Ishikawa (cell line): ENCODE data around the gene KLC3.

Source experiments
- CEBPB ChIP-seq: IDR thresholded peaks from 2 replicates; pipeline ENCODE4 v1.6.1; 2012
- EGR1 ChIP-seq: IDR thresholded peaks from 2 replicates; pipeline ENCODE4 v1.6.1; 2012
- EP300 ChIP-seq: IDR thresholded peaks from 2 replicates; pipeline ENCODE4 v1.6.1; 2012; ENCODE audit warnings: borderline replicate concordance
- MAX ChIP-seq: IDR thresholded peaks from 2 replicates; pipeline ENCODE4 v1.6.1; 2012
- NFIC ChIP-seq: IDR thresholded peaks from 2 replicates; pipeline ENCODE4 v1.6.1; 2012
- RAD21 ChIP-seq: IDR thresholded peaks from 2 replicates; pipeline ENCODE4 v1.6.1; 2012; ENCODE audit warnings: low read depth
- REST ChIP-seq: IDR thresholded peaks from 2 replicates; pipeline ENCODE4 v1.6.1; 2012; ENCODE audit warnings: low read depth, mild to moderate bottlenecking
- TAF1 ChIP-seq: IDR thresholded peaks from 2 replicates; pipeline ENCODE4 v1.6.1; 2012; ENCODE audit warnings: low read depth, mild to moderate bottlenecking
- TCF12 ChIP-seq: IDR thresholded peaks from 2 replicates; pipeline ENCODE4 v1.6.1; 2012; ENCODE audit warnings: low read depth
- TEAD4 ChIP-seq: IDR thresholded peaks from 2 replicates; pipeline ENCODE4 v1.6.1; 2012
- YY1 ChIP-seq: IDR thresholded peaks from 2 replicates; pipeline ENCODE4 v1.6.1; 2012; ENCODE audit warnings: low read depth

- TF ChIP-seq MAX (no peak), RAD21 (no peak), NFIC (no peak), TAF1 (no peak), CEBPB (no peak), EP300 (no peak), TCF12 (no peak), REST (no peak), EGR1 (no peak), YY1 (no peak), TEAD4 (no peak)
Observed at GRCh38 chr19:45382426-45382825, 41.9 kb downstream of the KLC3 start.
